HG03135 (cell line): ENCODE results near the gene AIG1.
"Not testable (repeated sequence)": the region's sequence is repeated elsewhere in the genome, so short reads cannot be mapped to it uniquely, and the experiment has no call there.

Source experiments
- ATAC-seq: cut with Tn5 transposase; IDR thresholded peaks from one replicate; pipeline ENCODE4 v1.9.1; 2021; ENCODE audit warnings: mild to moderate bottlenecking, moderate library complexity; ENCODE audit not compliant: unreplicated experiment

AIG1 gene

DNA sequence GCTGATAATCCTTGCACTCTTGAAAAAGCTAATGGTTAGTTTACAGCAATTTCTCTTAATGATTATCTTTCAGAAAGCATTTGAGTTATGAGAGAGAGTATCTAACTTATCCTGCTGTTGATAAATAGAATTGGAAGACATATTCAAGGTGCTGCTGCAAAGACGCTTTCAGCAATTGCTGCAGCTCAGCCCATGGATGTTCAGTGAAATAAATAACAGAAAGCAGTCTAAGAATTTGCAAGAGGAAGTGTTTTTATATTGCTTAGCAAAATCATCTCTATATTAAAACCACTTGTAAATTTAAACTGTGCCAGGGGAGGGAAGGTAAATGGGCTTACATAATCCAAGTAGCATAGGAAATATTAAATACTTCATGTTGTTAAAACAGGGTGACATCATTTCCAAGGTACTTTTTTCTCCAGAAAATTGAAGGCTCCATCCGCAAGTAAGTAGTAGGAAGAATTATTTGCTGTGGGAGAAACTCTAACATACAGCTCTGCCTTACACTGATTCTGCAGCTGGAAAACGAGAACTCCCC lies 201.3 kb downstream of the AIG1 start:
- ATAC-seq: no peak

DNA sequence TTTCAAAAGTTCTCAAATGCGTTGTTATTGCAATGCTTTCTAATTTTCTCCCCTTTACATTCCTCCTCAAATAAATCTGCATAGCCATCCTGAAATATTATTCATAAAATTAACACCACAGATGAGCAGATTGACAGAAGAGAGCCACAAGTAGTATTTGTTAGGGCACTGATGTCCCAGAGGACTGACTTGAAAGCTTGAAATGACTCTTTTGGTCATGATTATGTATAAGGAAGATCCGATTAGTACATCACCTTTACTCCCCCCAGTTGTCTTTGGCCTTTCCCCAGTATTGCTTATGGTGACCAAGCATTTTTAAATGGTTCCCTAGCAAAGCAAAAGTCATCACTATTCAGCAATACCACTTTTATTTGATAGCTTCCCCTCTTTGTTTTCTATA lies 202.2 kb downstream of the AIG1 start:
- peak; percentile 49 for ATAC-seq

DNA sequence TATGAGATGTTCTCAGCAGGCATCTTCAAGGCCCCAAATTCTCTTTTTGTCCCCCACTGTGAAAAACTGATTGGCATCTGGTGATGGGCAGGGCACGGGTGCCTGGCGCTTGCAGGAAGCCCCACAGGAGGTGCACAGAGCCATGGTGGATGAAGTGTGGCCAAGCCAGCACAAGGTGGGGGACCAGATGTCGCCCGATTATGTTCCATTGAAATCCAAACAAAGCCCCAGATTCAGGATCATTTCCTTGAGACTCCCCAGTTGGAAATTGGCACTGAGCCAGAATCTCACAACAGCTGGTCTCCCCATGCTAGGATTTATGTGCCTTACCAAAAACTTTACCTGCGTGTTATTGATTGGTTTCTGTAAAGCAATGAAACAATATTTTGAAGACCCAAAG lies 203.7 kb downstream of the AIG1 start:
- ATAC-seq: no peak

DNA sequence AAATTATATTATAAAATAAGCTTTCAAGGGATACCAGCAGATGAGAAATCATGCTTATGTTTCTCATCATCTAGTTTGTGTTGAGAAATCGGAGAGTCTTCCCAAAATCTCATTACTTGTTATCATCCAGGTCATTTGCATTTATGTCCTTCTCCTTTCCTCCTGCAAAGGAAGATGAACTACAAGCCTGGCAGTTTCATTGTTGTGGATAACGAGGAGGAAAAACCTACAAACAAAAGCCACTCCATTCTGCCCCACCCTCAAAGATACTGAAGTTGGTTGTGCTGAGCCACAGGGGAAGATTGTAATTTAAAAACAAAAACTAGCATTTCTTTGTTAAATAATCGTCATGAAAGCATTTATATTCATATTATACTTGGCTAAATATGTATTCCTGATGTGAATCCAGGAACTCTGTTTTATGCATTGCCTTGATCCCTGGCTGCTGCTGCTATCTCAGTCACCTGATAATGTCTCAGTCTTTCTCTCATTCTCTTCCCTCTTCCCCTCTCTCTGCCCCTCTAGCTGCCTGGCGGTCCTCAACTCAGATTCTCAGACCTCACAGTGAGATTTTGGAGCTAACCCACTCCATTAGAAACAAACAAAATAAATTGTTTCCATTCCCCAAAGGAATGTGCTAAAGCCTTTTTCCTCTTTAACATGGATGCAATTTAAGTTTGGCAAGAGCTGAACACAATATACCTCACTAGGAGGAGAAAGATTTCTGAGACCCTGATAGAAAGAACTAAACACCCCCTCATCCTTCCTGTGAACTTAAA lies 204.5 kb downstream of the AIG1 start:
- ATAC-seq: no peak

DNA sequence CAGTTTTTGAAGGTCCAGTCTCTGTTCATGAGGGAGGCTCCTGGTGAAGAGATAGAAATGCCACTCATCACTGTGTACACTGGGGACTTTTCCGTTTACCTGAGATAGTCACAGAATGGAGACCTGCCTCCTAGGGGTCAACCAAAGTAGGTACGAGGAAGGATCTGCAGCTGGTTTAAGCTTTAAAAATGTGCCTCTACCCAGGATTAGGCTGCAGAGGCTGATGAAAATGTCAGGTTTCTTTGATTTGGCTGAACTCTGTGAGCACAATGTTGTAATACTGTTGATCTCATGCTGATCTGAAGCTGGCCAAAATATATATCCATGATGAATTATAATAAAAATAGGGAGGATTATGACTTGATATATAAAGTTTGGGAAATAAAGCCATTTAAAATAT lies 207.1 kb downstream of the AIG1 start:
- no peak for ATAC-seq

DNA sequence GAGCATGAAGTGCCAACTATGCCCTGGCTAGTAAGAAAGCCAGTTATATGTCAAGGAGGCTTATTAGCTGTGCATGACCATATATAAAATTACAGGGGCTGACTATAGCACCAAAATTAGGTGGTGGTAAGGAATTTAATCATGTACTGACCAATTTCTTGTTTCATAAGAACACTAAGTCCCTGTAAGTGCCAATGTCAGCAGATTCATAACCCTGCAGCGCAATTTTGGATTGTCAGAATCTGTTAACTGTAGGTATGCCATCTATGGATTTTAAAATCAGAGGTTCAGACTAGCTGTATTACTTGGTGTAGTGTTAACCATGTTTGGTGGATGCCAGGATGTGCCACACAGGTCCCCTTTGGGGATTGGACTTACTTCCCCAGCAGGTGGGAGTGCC lies 207.8 kb downstream of the AIG1 start:
- no peak for ATAC-seq

DNA sequence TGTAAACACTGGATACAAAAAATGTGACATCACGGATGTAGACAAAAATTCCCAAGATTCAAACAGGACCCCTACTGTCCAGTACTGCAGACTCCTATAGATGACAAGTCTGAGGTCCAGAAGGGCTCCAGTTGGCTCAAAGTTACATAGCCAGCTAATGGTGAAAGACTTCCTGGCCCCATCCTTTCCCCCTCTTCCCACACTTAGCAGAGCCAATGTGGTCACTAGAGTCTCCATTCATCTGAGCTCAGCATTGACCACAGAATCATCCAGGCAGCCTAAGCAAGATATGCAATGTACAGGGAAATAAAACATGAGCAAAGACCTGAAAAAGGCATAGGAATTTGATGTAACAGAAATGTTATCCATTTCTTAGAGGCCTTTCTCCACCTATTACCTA lies 209.3 kb downstream of the AIG1 start:
- ATAC-seq: no peak

DNA sequence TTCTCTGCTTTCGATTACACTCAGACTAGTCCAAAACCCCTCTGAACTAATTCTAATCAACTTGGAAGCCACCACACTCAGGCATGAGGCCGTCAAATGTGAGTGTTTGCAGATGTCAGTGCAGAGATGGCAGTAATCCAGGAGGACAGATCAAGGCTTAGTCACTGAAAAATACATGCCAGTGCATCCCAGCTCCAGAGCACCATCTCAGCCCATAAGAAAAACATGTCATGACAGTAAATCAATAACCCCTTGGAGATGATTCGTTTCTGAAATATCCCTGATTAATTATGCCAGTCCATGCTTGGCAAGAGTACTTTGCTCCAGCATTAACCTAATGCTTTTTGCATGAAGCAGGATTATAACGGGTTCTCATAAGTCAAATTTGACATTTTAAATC lies 210.3 kb downstream of the AIG1 start:
- no peak for ATAC-seq

DNA sequence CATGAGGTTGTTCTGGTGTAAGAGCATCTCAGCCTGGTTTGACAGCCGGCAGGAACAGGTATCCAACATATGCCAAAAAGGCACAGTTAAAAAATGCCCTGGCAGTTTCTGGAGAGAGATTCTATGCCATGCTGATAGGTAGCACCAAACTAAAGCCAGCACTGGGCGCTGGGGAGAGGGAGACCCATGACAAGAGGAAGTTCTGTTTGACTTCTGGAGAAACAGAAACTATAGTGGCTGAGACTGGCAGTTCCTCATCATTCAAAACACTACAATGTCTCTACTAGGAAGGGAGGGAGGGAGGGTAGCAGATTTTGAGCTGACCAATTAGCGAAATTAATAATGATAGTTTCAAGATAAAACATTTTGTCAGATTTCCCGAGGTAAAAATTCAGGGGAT lies 215.7 kb downstream of the AIG1 start:
- peak; percentile 92 for ATAC-seq

DNA sequence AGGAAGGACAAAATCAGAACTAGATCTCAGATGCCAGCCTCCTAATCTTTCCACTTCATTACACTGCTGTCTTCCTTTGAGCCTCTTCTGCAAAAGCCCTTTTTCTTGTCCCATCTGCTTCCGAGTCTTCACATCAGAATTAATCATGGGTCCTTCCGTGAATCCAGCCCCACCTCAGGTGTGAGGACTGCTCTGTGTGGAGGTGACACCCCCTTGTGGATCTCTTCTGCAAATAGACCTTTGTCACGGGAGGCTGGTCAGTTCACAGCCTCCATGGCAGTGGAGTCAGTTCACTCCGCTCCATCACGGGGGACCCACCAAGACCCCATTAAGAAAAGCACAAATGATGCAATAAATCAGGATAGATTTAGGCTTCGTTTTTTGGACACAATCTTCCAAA lies 218.7 kb downstream of the AIG1 start:
- ATAC-seq: no peak

DNA sequence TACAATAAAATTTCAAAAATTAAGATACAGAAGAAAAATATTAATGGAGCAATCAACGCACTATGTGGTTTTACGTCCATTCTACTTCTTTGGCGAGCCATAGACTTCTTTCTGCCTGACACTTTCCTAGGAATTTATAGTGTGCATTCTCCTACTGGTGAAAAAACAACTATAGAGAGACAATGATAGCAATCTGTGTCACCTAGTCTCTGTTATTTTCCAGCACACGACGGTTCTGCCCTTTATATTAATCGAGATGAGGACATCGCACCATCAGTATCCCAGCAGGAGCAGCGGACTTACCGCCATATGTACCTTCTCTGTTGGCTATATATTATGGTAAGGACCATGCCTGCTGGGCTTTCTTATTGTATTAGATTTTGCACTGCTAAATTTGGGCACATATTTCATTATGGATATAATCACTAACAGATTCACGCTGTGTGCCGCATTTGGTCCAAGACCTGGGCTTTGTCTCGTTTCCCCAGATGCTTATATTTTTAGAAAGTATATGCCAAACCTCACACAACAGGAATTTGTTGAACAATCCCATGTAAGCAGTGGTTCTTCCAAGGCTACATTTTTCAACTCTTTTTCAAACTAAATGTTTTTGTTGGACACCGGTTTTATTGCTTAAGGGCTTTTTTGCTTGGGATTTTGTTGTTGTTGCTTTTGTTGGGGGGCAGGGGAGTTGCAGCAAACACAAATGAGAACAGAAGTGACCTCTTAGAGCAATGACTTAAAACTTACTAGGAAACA lies 223.4 kb downstream of the AIG1 start:
- no peak for ATAC-seq

DNA sequence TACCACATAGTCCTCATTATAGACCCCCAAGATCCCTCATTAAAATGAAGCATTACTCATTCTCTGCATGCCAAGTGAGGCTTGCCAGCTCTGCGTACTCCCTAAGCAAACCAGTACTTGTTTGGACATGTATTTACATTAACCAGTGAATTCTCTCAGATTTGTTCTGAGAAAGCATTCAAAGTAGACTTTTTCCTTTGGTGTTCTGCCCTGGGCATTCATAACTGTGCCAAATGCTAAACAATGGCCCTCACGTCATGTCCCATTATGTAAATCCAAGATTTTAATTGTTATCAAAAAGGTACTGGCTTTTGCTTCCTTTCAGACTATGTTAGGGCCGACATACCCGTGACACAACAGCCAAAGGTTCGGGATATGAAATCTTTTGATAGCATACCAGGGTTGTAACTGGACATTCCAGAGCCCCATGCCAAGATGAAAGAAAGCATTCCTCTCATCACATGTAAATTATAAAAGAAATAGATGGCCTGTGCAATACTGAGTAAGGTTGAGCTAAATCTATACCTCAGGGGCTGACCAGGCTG lies 225.6 kb downstream of the AIG1 start:
- ATAC-seq: no peak

DNA sequence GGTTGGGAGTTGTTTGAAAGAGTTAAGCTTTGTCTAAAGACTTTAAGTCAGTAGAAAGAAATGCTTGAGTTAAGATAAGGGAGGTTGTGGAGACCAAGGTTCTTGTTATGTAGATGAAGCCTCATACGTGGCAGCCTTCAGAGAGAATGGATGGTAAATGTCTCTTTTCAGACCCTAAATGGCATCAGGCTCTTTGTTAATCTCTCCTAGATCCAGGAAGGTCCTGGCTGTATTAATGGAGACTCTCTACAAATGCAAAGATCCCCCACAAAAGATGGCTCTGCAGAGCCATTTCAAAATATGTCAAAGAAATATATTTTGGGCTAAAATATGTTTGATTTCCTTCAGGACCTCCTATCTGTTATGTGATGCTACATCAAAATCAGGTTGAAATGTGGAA lies 228.2 kb downstream of the AIG1 start:
- no peak for ATAC-seq

DNA sequence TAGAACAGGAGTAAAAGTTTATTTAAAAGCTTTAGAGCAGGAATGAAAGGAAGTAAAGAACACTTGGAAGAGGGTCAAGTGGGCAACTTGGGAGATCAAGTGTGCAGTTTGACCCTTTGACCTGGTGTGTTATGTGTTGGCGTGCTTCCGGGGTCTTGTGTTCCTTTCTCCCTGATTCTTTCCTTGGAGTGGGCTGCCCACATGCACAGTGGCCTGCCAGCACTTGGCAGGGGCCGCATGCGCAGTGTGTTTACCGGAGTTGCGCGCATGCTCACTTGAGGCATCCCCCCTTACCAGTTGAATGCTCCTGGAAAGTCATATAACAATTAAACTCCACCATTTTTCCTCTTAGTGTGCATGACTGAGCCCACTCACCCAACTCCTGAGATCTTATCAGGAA lies 229.5 kb downstream of the AIG1 start:
- ATAC-seq: no peak

DNA sequence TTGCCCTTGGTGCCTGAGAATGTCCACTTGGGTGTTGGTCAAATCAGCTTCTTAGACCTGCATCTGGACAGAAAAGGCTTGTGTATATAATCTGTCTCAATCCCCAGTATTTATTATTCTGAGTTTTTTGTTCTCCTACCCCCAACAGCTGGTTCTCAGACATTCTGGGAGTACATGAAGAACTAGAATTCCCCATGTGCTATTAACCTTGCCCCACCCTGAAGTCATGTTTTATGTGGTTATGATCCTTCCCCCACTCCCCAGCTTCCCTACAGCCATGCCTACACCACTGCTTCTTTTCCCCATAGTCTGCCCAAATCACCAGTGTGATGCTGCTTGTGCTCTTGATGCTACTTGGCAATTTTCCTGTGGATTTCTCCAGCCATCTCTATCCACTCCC lies 232.8 kb downstream of the AIG1 start:
- ATAC-seq: no peak

DNA sequence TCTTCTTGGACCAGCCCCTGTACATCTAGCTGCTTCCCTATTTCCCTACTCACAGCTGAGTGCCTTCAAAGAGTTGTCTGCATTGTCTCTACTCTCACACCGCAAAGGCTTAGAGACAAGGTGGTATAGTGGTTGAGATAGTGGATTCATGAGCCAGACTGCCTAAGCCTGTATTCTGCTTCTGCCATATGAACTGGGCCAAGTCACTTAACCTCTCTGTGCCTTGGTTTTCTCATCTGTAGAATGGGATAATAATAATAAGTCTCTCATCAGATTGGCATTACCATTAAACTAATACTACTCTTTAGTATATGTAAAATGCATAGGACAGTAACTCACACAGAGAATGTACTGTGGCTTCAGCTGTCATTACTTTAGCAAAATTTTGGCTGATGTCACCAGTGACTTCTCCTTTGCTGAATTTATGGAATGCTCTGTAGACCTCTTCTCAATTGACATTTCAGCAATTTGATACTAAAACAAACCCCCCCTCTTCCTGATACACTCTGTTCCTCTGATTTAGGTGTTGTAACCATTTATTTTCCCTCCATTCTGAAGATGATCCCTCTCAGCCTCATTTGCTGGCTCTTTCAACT lies 233.7 kb downstream of the AIG1 start:
- ATAC-seq: no peak

DNA sequence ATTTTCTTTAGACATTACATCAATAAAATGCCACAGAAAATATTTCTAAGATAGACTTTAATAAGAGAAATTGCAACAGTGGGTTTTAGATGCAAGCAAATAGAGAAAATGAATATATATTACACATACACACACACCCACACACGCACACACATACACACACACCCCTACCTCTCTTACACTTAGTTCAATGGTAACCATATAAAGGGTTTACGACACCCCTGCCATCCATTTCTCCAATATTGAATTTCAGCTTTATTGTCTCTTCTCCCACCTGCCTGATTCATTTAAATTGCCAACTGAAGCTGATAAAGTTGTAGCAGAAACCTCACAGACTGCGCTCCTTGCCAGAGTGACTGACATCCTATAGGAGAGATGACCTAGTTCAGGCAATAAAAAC lies 235.2 kb downstream of the AIG1 start:
- no peak for ATAC-seq

DNA sequence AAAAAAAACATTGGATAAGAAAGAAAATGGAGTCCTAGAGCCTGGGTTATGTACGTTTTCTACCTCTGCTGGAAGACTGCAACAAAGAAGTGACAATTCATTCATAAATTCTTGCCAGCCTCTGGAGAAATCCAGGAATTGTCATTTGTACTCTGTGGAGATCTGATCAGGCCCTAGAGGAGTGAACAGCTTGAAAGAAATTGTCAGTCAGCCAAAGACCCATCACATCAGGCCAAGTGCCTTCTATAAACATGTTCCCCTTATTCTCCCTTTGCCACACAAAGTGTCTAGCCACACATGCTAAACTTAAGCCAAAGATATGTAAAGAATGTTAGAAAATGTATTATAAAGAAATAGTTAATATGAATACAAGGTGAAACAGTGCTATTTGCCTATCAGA lies 237.4 kb downstream of the AIG1 start:
- no peak for ATAC-seq

DNA sequence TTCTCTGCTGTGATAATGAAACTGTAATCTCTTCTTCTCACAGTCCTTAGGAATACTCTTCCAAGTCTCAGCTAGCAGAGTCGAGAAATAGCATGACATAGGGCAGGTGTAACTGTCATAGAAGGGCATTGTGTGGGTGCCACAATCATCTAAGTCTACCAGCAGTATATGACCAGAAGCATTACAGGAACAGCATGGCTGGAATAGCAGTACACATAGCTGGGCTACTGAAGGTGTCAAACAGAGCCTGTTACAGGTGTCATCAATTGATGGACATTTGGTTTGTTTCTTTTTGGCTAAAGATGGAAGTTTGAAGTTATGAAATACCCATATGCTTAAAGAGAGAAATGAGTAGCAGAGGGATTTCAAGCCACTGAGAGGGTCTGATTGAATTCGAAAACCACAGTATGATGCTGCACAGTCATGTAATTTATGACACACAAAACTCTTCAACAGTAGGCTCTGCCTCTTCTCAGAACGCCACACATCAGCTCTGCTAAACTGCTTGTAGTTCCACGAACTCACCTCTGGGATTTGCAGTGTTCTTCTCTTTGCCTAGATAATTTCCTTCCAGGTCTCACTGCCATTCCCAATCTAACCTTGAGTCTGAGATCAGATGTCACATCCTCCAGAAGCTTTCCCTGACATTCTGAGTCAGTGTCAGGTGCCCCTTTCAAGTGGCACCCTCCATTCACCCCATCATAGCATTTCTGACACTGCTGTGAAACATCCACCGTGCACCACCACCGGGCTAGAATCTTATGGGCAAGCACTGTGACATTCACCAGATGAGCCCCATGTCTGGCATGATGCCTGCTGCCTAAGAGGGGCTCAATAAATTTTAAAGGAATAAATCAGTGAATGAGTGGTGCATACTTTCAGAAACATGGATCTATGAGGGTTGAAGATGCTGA lies 238.8 kb downstream of the AIG1 start:
- ATAC-seq: no peak

DNA sequence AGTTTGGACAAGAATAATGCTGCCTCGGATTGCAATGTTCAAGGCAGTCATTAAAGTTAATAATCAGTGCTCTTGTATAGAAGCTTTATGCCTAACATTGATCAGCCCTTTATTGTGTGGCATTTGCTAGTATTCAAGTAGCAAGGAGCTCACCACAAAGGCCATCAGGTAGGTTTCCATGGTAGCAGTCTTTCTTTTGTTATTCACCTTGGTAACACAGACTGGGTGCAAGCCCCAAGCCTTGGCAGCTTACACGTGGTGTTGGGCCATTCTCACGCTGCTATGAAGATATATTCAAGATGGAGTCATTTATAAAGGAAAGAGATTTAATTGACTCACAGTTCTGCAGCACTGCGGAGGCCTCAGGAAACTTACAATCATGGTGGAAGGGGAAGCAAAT lies 240.5 kb downstream of the AIG1 start:
- ATAC-seq: no peak

DNA sequence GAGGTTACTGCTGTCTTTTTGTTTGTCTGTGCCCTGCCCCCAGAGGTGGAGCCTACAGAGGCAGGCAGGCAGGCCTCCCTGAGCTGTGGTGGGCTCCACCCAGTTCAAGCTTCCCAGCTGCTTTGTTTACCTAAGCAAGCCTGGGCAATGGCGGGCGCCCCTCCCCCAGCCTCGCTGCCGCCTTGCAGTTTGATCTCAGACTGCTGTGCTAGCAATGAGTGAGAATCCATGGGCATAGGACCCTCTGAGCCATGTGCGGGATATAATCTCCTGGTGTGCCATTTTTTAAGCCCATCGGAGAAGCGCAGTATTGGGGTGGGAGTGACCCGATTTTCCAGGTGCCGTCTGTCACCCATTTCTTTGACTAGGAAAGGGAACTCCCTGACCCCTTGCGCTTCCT lies 247.1 kb downstream of the AIG1 start:
- ATAC-seq: not testable (repeated sequence)
